HFF-Myc (cell line): ENCODE data around the gene TENM4.

Experiments used
- DNase-seq: peaks from one replicate; pipeline ENCODE4 v3.0.0-alpha.2; 2011; ENCODE audit warnings: low read depth; ENCODE audit errors: extremely low read depth
- H3K4me3 ChIP-seq: replicated peaks from 2 replicates; pipeline ENCODE4 v1.5.1; 2011; ENCODE audit warnings: low read depth, mild to moderate bottlenecking, control low read depth, low read length
- TF ChIP-seq, protein P1 (sequence below): IDR thresholded peaks from 2 replicates; pipeline ENCODE4 v1.5.1; 2012; ENCODE audit warnings: mild to moderate bottlenecking, low read depth, low read length, control low read depth; ENCODE audit errors: missing control alignments

The TENM4 gene

DNA sequence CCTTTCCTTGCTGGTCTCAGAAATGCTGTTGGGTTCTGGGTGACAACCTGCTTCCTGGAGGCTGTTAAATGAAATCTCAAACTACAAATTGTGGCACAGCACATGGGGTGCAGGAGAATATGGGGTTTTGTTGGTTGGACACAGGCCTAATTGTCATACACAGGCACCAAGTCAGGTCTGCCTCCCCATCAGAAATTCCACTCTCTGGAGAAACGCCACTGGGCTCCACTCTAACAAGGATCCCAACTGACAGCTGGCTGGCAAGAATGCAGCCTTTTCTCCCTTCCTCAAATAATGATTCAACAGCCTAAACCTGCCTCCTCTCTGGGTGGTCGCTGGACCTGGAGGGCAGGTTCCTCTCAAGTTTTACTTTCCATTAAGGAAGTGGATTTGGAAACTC, 688.3 kb downstream of the TENM4 start:
- TF ChIP-seq, protein P1, sequence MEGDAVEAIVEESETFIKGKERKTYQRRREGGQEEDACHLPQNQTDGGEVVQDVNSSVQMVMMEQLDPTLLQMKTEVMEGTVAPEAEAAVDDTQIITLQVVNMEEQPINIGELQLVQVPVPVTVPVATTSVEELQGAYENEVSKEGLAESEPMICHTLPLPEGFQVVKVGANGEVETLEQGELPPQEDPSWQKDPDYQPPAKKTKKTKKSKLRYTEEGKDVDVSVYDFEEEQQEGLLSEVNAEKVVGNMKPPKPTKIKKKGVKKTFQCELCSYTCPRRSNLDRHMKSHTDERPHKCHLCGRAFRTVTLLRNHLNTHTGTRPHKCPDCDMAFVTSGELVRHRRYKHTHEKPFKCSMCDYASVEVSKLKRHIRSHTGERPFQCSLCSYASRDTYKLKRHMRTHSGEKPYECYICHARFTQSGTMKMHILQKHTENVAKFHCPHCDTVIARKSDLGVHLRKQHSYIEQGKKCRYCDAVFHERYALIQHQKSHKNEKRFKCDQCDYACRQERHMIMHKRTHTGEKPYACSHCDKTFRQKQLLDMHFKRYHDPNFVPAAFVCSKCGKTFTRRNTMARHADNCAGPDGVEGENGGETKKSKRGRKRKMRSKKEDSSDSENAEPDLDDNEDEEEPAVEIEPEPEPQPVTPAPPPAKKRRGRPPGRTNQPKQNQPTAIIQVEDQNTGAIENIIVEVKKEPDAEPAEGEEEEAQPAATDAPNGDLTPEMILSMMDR: no peak
- no peak for DNase-seq
- H3K4me3 ChIP-seq: no peak overlapping the region

- no peak overlapping the region for H3K4me3 ChIP-seq
- TF ChIP-seq, protein P1: no peak
- DNase-seq: no peak
Observed at GRCh38 chr11:78748918-78749690, 691.7 kb downstream of the TENM4 start.

- DNase-seq: no peak
- TF ChIP-seq, protein P1: no peak
Observed at GRCh38 chr11:78744949-78745348, 695.9 kb downstream of the TENM4 start.

GRCh38 chr11:78744202-78744601, 696.6 kb downstream of the TENM4 start:
- no peak overlapping the region for H3K4me3 ChIP-seq
- no peak for DNase-seq
- TF ChIP-seq, protein P1: no peak

More at GRCh38 chr11:78744949-78745348, 695.9 kb downstream of the TENM4 start:
- H3K4me3 ChIP-seq: no peak overlapping the region

DNA sequence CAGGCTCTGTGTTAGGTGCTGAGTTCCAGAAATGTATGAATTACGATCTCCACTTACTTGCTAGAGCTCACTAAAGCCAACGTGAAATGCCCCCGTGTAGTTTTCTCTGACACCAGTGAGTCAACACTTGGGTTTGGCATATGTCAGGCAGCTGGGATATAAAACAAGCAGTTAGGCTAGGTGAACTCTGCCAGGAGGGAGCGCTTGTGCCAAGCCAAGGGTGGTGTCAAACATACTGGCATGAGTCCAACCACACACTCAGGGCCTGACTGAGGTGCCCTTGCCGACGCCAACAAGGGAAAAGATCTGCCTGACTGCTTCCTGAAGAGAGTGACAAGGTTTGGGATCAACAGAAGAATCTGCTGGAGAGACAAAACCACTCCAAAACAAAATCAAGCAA, 698.4 kb downstream of the TENM4 start:
- H3K4me3 ChIP-seq: no peak overlapping the region
- DNase-seq: no peak
- TF ChIP-seq, protein P1: no peak

- TF ChIP-seq, protein P1: no peak
- no peak for DNase-seq
- no peak overlapping the region for H3K4me3 ChIP-seq
Observed at GRCh38 chr11:78741741-78742140, 699.1 kb downstream of the TENM4 start.
